Erythroblast (primary cell): Measurements from ENCODE around the gene FSIP1.

Experiments used
- GATA1 ChIP-seq: IDR thresholded peaks from 2 replicates; pipeline ENCODE4 v1.6.1; 2011; ENCODE audit warnings: low read depth, mild to moderate bottlenecking, control low read depth, low read length, moderate library complexity
- POLR2A ChIP-seq: IDR thresholded peaks from 2 replicates; pipeline ENCODE4 v1.6.1; 2011; ENCODE audit warnings: mild to moderate bottlenecking, low read length

- TF ChIP-seq POLR2A, result no peak
- no peak for TF ChIP-seq GATA1
These were observed 3.9 kb upstream of the FSIP1 start for GRCh38 chr15:39786447-39787056.
